Ectodermal cell (in vitro differentiated cells): Measurements from ENCODE around the gene HSPB8.
"Not testable (repeated sequence)": the region's sequence is repeated elsewhere in the genome, so short reads cannot be mapped to it uniquely, and the experiment has no call there.

ENCODE experiments used
- H3K27ac ChIP-seq: 2 replicates; pipeline ENCODE4 v1.7.0; 2013; ENCODE audit warnings: mild to moderate bottlenecking, low read depth, low read length; ENCODE audit not compliant: insufficient read depth, poor library complexity, severe bottlenecking
- H3K27me3 ChIP-seq: 2 replicates; pipeline ENCODE4 v1.7.0; 2013; ENCODE audit warnings: mild to moderate bottlenecking, low read length; ENCODE audit not compliant: insufficient read depth, control insufficient read depth, poor library complexity, severe bottlenecking
- H3K36me3 ChIP-seq: one replicate; pipeline ENCODE4 v1.7.0; 2013; ENCODE audit warnings: low read length; ENCODE audit not compliant: control insufficient read depth, insufficient read depth
- H3K4me1 ChIP-seq: one replicate; pipeline ENCODE4 v1.7.0; 2013; ENCODE audit warnings: low read length; ENCODE audit not compliant: control insufficient read depth, insufficient read depth
- H3K4me3 ChIP-seq: 2 replicates; pipeline ENCODE4 v1.7.0; 2013; ENCODE audit warnings: low read depth, low read length, control low read depth; ENCODE audit not compliant: insufficient read depth
- H3K9me3 ChIP-seq: 2 replicates; pipeline ENCODE4 v1.7.0; 2013; ENCODE audit warnings: mild to moderate bottlenecking, low read length, moderate library complexity; ENCODE audit not compliant: control insufficient read depth
- WGBS, 2 experiments: methylation state at CpG; one replicate each; pipeline ENCODE4 v1.1.7; 2013; ENCODE audit warnings: missing lambda C conversion rate in 2 of 2; 5-methylcytosine and 5-hydroxymethylcytosine counted together

The HSPB8 gene

GRCh38 chr12:119204671-119205285 is 26.0 kb downstream of the HSPB8 start:
- Histone ChIP-seq H3K9me3 (no peaks in the 10 kb centered on the region), H3K4me3 (no peak overlapping the region), H3K27me3 (no peaks in the 10 kb centered on the region), H3K36me3 (no peaks in the 10 kb centered on the region), H3K4me1 (peaks cover 9% of the 10 kb centered on the region), H3K27ac (no peak overlapping the region)
- WGBS, 2 experiments: 78 to 80% methylated on average over 7 of the region's 7 CpGs

- Histone ChIP-seq H3K27ac (no peak overlapping the region), H3K36me3 (no peaks in the 10 kb centered on the region), H3K27me3 (no peaks in the 10 kb centered on the region), H3K4me1 (peaks cover 9% of the 10 kb centered on the region), H3K4me3 (no peak overlapping the region), H3K9me3 (no peaks in the 10 kb centered on the region)
- WGBS, 2 experiments: 58 to 67% methylated on average over 6 to 8 of the region's 8 CpGs
These were observed 27.8 kb downstream of the HSPB8 start for GRCh38 chr12:119206348-119207062.

DNA sequence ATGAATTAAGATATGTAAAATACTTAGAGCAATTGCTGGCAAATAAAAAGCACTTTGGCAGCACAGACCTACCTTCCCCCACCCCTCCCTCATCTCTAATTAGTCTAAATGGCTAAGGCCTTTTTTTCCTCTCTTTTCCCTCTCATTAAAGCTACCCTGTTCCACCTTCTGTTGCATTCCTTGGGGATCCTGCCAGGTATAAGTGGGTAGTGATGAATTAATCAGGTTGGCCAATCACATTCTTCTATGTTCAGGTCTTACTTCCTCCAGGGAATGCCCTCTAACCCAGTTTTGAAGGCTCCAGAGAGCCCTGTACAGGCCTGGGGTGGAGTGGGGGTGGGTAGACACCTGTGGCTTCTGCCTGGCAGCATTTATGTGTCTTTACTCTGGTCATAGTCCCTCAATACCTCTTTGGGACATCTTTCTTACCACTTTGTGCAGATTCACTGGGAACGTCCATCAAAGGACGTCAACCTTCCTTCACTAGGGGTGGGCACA is 28.4 kb downstream of the HSPB8 start:
- no peak overlapping the region for H3K4me3 ChIP-seq
- no peaks in the 10 kb centered on the region for H3K9me3 ChIP-seq
- H3K36me3 ChIP-seq: no peaks in the 10 kb centered on the region
- no peak overlapping the region for H3K27ac ChIP-seq
- WGBS, 2 experiments: 86 to 90% methylated on average over 2 of the region's 2 CpGs
- peaks cover 9% of the 10 kb centered on the region for H3K4me1 ChIP-seq
- no peaks in the 10 kb centered on the region for H3K27me3 ChIP-seq

- Histone ChIP-seq H3K4me3 (no peak overlapping the region), H3K36me3 (no peaks in the 10 kb centered on the region), H3K9me3 (no peaks in the 10 kb centered on the region), H3K4me1 (peaks cover 9% of the 10 kb centered on the region), H3K27ac (no peak overlapping the region), H3K27me3 (no peaks in the 10 kb centered on the region)
- 73 to 75% methylated on average over 6 of the region's 6 CpGs for WGBS, 2 experiments
These were observed 29.9 kb downstream of the HSPB8 start for GRCh38 chr12:119208626-119209061.

DNA sequence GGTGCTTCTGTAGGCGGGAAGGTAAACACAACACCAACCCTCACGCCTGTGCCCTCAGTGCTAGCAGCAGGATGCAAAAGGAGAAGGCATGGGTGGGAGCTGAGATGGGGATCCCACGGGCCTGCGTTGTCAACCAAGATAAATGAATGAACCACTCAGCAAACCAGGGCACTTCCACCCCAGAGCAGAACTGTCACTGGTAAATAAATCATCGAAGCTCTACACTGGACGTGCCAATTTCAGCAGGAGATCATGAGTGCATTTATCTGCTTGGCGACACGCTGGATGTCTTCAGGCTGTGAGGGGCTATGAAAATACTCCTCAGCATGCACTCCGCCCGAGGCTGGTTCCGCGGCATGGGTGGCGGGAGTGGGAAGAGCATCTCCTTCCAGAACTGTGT is 33.2 kb downstream of the HSPB8 start:
- no peak overlapping the region for H3K27ac ChIP-seq
- no peaks in the 10 kb centered on the region for H3K9me3 ChIP-seq
- peaks cover 2% of the 10 kb centered on the region for H3K4me1 ChIP-seq
- no peaks in the 10 kb centered on the region for H3K27me3 ChIP-seq
- WGBS, 2 experiments: 92 to 94% methylated on average over 13 of the region's 13 CpGs
- no peaks in the 10 kb centered on the region for H3K36me3 ChIP-seq
- H3K4me3 ChIP-seq: no peak overlapping the region

GRCh38 chr12:119216084-119216483 is 37.4 kb downstream of the HSPB8 start:
- no peaks in the 10 kb centered on the region for H3K9me3 ChIP-seq
- no peak overlapping the region for H3K27ac ChIP-seq
- H3K4me3 ChIP-seq: no peak overlapping the region
- H3K4me1 ChIP-seq: no peaks in the 10 kb centered on the region
- WGBS, 2 experiments: 94 to 97% methylated on average over 7 of the region's 7 CpGs
- H3K36me3 ChIP-seq: no peaks in the 10 kb centered on the region
- H3K27me3 ChIP-seq: no peaks in the 10 kb centered on the region

GRCh38 chr12:119218875-119219274 is 40.1 kb downstream of the HSPB8 start:
- 80 to 82% methylated on average over 9 of the region's 9 CpGs for WGBS, 2 experiments
- H3K4me3 ChIP-seq, H3K27me3 ChIP-seq, H3K36me3 ChIP-seq, H3K9me3 ChIP-seq, H3K4me1 ChIP-seq, H3K27ac ChIP-seq: not testable (repeated sequence)

DNA sequence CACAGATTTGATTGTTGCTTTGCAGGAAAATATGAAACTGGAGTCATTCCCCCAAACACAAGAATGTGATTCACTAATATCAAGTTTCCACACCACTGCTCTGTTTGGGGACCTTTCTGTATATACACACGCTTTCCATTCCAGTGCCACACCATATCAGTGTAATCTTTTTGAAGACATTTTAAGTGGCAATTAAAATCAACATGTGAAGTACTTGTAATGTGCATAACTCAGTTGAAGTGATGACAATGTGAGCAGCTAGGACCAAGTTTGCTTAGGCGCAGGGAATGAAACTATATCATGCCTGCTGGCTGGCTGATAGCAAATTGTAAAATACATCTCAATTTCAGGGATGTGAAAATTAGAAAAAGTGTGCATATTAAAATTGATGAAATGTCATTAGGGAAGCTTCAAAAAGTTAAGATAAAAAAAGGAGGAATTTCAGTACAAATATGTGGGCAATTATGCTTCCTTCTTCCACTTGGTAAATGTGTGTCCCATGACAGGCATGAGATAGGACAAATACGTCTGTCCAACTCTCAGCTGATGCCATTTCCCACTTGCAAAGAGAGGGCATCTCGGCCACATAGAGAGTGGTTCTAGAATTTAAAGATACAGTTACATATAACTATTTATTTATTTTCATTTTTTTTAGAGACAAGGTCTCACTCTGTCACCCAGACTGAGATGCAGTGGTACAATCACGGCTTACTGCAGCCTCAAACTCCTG is 43.7 kb downstream of the HSPB8 start:
- H3K4me1 ChIP-seq: no peaks in the 10 kb centered on the region
- no peaks in the 10 kb centered on the region for H3K27me3 ChIP-seq
- WGBS, 2 experiments: 89 to 96% methylated on average over 4 of the region's 5 CpGs
- H3K9me3 ChIP-seq: no peaks in the 10 kb centered on the region
- H3K27ac ChIP-seq: no peak overlapping the region
- no peaks in the 10 kb centered on the region for H3K36me3 ChIP-seq
- no peak overlapping the region for H3K4me3 ChIP-seq

- H3K27me3 ChIP-seq: no peaks in the 10 kb centered on the region
- 59 to 68% methylated on average over 4 of the region's 4 CpGs for WGBS, 2 experiments
- H3K27ac ChIP-seq: no peak overlapping the region
- H3K36me3 ChIP-seq: no peaks in the 10 kb centered on the region
- H3K4me3 ChIP-seq: no peak overlapping the region
- no peaks in the 10 kb centered on the region for H3K4me1 ChIP-seq
- H3K9me3 ChIP-seq: no peaks in the 10 kb centered on the region
These were observed 46.7 kb downstream of the HSPB8 start for GRCh38 chr12:119225454-119225853.

- H3K27me3 ChIP-seq: no peaks in the 10 kb centered on the region
- no peaks in the 10 kb centered on the region for H3K36me3 ChIP-seq
- WGBS, 2 experiments: 83 to 86% methylated on average over 3 of the region's 3 CpGs
- no peaks in the 10 kb centered on the region for H3K4me1 ChIP-seq
- no peak overlapping the region for H3K27ac ChIP-seq
- no peak overlapping the region for H3K4me3 ChIP-seq
- no peaks in the 10 kb centered on the region for H3K9me3 ChIP-seq
These were observed 48.6 kb downstream of the HSPB8 start for GRCh38 chr12:119227292-119227691.
